GM19099 (cell line): Measurements from ENCODE around the gene ITGAE.

Experiments used
- POLR2A ChIP-seq: IDR thresholded peaks from 3 replicates; pipeline ENCODE4 v1.6.1; 2011; ENCODE audit warnings: low read depth; ENCODE audit not compliant: insufficient read length; ENCODE audit errors: extremely low read depth

The ITGAE gene

DNA sequence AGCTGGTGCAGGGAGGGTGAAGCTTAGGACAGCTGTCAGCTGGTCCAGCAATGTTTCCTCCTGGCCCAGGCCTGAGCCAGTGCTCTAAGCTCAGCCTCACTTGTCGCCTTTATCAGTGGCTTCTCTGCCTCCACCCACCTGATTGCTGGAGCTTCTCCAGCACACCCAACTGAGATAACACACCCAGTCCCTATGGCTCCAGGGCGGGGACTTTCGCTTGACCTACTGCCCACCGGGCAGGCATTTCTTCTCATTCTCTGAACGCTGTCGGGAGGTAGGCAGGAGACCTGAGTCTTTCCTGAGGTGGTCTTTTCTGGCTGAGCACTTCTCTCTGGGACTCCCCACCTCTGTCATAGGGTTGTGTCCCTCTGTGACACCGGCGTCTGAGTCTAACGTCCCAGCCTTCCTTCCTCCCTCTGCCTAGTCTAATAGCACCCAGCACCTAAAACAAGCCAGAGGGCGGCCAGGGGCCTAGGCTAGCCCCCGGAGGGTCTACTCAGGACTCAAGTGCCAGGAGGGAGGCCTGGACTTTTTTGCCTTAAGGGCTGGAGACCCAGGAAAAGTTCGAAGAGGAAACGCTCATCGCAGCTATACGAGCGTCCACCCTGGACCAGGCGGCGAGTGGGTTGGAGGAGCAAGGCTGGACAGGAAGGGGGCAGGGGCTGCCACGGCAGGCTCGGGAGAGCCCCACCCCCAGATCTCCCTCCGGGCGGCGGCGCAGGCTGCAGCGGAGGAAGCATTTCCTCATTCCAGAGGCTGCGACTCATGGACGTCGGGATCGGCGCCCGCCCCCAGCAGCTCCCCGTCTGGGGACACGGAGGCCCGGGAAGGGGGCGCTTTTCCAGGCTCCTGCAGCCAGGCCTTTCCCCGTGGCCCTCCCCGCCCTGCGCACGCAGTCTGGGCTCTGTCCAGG lies 133.4 kb downstream of the ITGAE start:
- no peak for TF ChIP-seq POLR2A

DNA sequence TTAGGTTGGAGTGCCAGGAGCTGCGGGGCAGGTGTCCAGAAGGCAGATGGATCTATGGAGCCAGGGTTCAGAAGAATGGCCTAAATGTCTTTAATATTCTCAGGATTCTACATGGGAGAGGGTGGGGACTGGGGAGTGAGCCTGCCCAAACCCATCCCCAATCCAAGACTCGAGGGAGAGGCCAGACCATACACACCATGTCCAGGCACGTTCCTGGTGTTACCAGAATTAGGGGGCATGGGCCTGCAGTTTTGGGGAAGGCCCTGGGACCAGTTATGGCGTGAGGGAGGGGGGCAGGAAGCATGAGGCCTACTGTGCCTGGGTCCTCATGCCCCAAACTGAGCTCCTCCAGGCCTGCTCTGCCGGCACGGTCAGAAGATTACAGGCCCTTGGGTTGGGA lies 134.5 kb downstream of the ITGAE start:
- no peak for TF ChIP-seq POLR2A

DNA sequence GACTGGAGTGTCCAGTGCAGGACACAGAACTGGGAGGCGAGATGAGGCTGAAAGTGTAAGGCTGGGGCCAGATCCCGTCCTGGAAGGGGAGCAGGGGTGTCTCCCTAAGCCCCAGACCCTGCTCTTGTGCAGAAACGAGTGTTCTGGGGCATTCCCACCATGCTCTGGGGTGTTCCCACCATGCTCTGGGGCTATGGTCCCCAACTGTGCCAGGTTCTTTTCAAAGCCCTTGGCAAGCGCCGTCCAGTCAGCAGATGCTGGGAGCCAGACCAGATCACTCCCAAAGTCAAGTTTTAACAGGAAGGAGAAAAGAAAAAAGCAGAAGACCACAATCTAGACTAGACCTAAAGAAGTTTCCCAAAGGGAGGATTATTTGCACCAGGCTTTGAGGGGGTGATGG lies 135.2 kb downstream of the ITGAE start:
- TF ChIP-seq POLR2A: no peak
